GM12801 (cell line): ENCODE results near the gene PIAS4.

ENCODE experiments used
- CTCF ChIP-seq: IDR thresholded peaks from one replicate; pipeline ENCODE4 v1.5.1; 2011; ENCODE audit warnings: control low read depth; ENCODE audit not compliant: insufficient read length; ENCODE audit errors: extremely low read depth

The PIAS4 gene

GRCh38 chr19:4051175-4052101 lies 43.9 kb downstream of the PIAS4 start:
- no peak for TF ChIP-seq CTCF

- TF ChIP-seq CTCF, result no peak
Measured at GRCh38 chr19:4052114-4052992, 44.8 kb downstream of the PIAS4 start.

DNA sequence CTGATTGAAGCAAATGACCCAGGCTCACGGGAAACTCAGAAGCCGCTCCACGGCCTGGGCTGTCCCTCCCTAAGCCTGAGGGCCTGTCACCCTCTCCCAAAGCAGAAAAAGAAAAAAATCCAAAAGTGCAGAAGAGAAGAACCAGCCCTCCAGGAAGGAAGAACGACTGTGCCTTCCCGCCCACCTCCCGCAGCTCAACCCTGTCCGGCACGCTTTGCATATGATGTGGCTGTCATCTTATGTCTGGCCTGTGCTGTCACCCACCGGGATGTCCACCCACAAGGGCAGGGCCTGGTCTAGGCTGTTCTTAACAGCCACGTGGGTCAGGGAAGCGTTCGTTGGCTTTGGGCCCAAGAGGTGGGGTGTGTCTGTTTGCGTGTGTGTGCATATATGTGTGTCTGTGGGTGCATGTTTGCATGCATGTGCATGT lies 45.5 kb downstream of the PIAS4 start:
- no peak for TF ChIP-seq CTCF

DNA sequence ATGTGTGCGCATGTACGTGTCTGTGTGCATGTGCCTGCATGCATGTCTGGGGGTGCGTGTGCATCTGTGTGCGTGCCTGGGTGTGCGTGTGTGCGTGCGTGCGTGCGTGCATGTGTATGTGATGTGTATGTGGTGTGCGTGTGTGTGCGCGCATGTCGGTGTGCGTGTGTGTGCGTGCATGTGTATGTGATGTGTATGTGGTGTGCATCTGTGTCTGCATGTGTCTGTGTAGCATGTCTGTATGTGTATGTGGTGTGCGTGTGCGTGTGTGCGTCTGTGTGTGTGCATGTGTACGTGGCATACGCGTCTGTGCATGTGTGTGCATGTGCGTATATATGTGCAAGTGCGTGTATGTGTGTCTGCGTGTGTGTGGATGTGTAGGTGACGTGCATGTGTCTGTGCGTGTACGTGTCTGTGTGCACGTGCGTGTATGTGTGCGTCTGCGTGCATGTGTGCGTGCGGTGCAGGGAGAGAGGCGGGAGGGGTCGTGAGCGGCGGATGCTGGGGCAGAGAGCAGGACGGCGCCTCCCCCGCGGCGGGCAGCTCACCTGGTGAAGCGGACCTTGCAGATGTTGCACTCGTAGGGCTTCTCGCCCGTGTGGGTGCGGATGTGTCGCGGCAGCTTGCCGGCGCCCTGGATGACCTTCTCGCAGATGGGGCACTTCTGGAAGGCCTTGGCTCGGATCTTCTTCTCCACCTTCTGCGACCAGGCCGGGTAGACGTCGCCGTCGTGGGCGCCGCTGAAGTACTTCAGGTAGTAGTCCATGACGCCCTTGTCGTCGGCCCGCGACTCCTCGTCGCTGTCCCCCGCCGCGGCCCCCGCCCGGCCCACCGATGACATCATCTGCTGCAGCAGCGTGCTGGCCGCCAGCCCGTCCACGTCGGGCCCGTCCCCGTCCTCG lies 46.1 kb downstream of the PIAS4 start:
- no peak for TF ChIP-seq CTCF

DNA sequence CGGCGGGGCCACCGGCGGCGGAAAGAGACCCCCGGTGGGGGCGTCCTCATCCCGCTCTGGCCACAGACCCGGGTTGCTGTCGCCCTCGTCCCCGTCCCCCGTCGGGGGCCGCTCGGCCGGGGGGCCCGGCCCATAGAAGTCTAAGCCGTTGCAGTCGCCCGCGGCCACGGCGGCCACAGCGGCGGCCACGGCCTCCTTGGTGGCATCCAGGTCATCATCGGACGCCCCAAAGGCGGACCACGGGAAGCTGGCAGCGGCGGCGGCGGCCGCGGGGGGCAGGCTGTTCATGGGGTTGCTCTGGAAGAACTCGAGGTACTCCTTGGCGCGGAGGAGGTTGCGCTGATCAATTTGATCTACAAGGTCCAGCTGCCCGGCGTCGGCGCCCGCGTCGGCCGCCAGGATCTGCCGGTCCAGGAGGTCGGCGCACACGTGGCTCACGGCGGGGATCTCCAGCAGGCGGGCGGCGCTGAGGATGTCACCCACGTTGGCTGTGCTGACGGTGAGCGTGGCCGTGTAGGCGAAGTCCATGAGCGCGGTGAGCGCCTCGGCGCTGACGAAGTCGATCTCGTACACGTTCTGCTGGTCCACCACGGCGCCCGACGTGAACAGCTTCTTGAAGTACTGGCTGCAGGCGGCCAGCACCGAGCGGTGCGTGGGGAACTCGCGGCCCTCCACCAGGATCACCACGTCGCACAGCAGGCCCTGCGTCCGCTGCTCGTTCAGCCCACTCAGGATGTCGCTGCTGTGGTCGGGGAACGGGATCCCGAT lies 47.1 kb downstream of the PIAS4 start:
- TF ChIP-seq CTCF, result no peak

GRCh38 chr19:4055209-4055552 lies 47.6 kb downstream of the PIAS4 start:
- no peak for TF ChIP-seq CTCF
